ENCODE data around the gene NTRK3.

GRCh38 chr15:88076328-88076727 lies 180.2 kb downstream of the NTRK3 start:
- TF ChIP-seq CTCF (IDR thresholded peaks at IDR 0.05; ENCODE audit: insufficient read depth, low read length) (no peak), POLR2AphosphoS5 (IDR thresholded peaks at IDR 0.05; ENCODE audit: low read depth) (no peak), GABPA (IDR thresholded peaks at IDR 0.05; ENCODE audit: low read depth) (no peak), REST (IDR thresholded peaks at IDR 0.05; ENCODE audit: insufficient replicate concordance, low read depth) (no peak)
